ENCODE data around the gene ITGB8.

ITGB8 gene

GRCh38 chr7:20431146-20431545, 100.4 kb downstream of the ITGB8 start:
- Histone ChIP-seq H2BK120ac (ENCODE audit: low read depth, low read length) (no peak overlapping the region), H2AK5ac (ENCODE audit: low read length) (no peak overlapping the region), H2BK15ac (replicated peaks; ENCODE audit: low read depth) (no peak overlapping the region), H2BK5ac (ENCODE audit: low read length) (no peak overlapping the region), H3K9ac (ENCODE audit: low read length) (no peak overlapping the region), H3K4me1 (ENCODE audit: control insufficient read depth, low read depth, low read length) (peaks cover 4% of the 10 kb centered on the region), H3K23ac (ENCODE audit: low read length) (no peak overlapping the region), H3K27ac (ENCODE audit: low read depth, low read length) (no peak overlapping the region), H3K4ac (ENCODE audit: low read depth, low read length) (no peak overlapping the region), H4K8ac (ENCODE audit: low read depth, low read length) (no peak overlapping the region), H3K79me1 (ENCODE audit: low read length) (no peaks in the 10 kb centered on the region), H3K36me3 (ENCODE audit: control insufficient read depth, insufficient read depth, low read length) (no peaks in the 10 kb centered on the region), H3K4me2 (ENCODE audit: low read length) (no peak overlapping the region), H3K27me3 (ENCODE audit: insufficient read depth, low read length, poor library complexity) (no peaks in the 10 kb centered on the region), H3K4me3 (ENCODE audit: low read length) (no peak overlapping the region), H4K5ac (ENCODE audit: low read length) (no peak overlapping the region), H3K18ac (ENCODE audit: low read length) (no peak overlapping the region), H3K79me2 (ENCODE audit: control insufficient read depth, insufficient read depth, low read length) (no peaks in the 10 kb centered on the region), H3K56ac (ENCODE audit: low read length) (no peak overlapping the region)
- DNase-seq: no peak
- no CpG with 5 or more reads among the region's 2 CpGs for WGBS (ENCODE audit: extremely low coverage, insufficient coverage, low lambda C conversion rate)

GRCh38 chr7:20432071-20432470, 101.4 kb downstream of the ITGB8 start:
- Histone ChIP-seq H3K27me3 (ENCODE audit: insufficient read depth, low read length, poor library complexity) (no peaks in the 10 kb centered on the region), H3K4me2 (ENCODE audit: low read length) (no peak overlapping the region), H3K18ac (ENCODE audit: low read length) (no peak overlapping the region), H3K4me3 (ENCODE audit: low read length) (no peak overlapping the region), H2BK5ac (ENCODE audit: low read length) (no peak overlapping the region), H3K4ac (ENCODE audit: low read depth, low read length) (no peak overlapping the region), H2BK120ac (ENCODE audit: low read depth, low read length) (no peak overlapping the region), H3K27ac (ENCODE audit: low read depth, low read length) (no peak overlapping the region), H2BK15ac (replicated peaks; ENCODE audit: low read depth) (no peak overlapping the region), H3K79me1 (ENCODE audit: low read length) (no peaks in the 10 kb centered on the region), H3K79me2 (ENCODE audit: control insufficient read depth, insufficient read depth, low read length) (no peaks in the 10 kb centered on the region), H3K4me1 (ENCODE audit: control insufficient read depth, low read depth, low read length) (peaks cover 4% of the 10 kb centered on the region), H4K5ac (ENCODE audit: low read length) (no peak overlapping the region), H3K36me3 (ENCODE audit: control insufficient read depth, insufficient read depth, low read length) (no peaks in the 10 kb centered on the region), H3K9ac (ENCODE audit: low read length) (no peak overlapping the region), H4K8ac (ENCODE audit: low read depth, low read length) (no peak overlapping the region), H3K56ac (ENCODE audit: low read length) (no peak overlapping the region), H3K23ac (ENCODE audit: low read length) (no peak overlapping the region), H2AK5ac (ENCODE audit: low read length) (no peak overlapping the region)
- DNase-seq: peak; percentile 69
- no CpG with 5 or more reads among the region's 4 CpGs for WGBS (ENCODE audit: extremely low coverage, insufficient coverage, low lambda C conversion rate)

DNA sequence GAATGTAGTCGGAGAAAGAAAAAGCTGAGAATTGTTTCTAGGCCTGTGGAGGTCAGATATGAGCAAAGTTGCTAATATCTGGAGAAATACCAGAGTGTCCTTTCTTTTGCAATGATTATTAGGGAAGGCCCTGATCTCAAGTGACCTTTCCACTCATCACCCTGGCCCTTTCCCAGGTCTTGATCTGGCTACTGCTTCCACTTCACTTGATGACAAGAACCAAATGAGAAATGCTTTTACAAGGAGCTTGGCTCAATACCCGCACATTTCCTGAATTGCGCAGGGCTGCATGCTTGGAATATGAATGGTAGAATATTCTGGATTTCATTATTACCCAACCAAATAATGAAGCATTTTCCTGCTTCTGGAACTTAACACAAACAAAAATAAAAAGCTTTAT, 104.6 kb downstream of the ITGB8 start:
- Histone ChIP-seq H3K18ac (ENCODE audit: low read length) (no peak overlapping the region), H3K27me3 (ENCODE audit: insufficient read depth, low read length, poor library complexity) (no peaks in the 10 kb centered on the region), H3K4ac (ENCODE audit: low read depth, low read length) (no peak overlapping the region), H4K8ac (ENCODE audit: low read depth, low read length) (no peak overlapping the region), H2AK5ac (ENCODE audit: low read length) (no peak overlapping the region), H3K4me2 (ENCODE audit: low read length) (no peak overlapping the region), H3K4me1 (ENCODE audit: control insufficient read depth, low read depth, low read length) (peaks cover 6% of the 10 kb centered on the region), H3K56ac (ENCODE audit: low read length) (no peak overlapping the region), H3K4me3 (ENCODE audit: low read length) (no peak overlapping the region), H3K36me3 (ENCODE audit: control insufficient read depth, insufficient read depth, low read length) (no peaks in the 10 kb centered on the region), H3K79me2 (ENCODE audit: control insufficient read depth, insufficient read depth, low read length) (no peaks in the 10 kb centered on the region), H4K5ac (ENCODE audit: low read length) (no peak overlapping the region), H3K79me1 (ENCODE audit: low read length) (no peaks in the 10 kb centered on the region), H2BK15ac (replicated peaks; ENCODE audit: low read depth) (no peak overlapping the region), H3K27ac (ENCODE audit: low read depth, low read length) (no peak overlapping the region), H3K23ac (ENCODE audit: low read length) (no peak overlapping the region), H2BK120ac (ENCODE audit: low read depth, low read length) (no peak overlapping the region), H2BK5ac (ENCODE audit: low read length) (no peak overlapping the region), H3K9ac (ENCODE audit: low read length) (no peak overlapping the region)
- no peak for DNase-seq
- WGBS (ENCODE audit: extremely low coverage, insufficient coverage, low lambda C conversion rate): no CpG with 5 or more reads among the region's 3 CpGs

DNA sequence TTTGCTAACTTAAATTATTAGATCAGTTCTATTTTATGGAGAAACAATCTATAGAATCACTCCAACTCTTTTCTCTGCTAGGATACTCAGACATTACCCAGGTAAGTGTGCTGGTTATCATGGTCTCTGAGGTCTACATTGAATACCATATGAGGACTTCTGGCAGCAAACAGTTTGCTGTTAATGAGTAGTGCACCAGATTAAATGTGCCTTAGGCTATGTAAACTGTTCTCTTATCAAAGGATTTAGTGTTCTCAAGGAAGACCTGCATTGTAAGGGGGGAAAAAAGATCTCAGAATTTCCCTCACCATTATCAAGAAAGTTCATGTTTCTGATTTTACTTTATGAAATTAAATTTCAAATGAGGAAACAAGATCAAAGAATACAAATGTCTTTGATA, 107.5 kb downstream of the ITGB8 start:
- Histone ChIP-seq H3K36me3 (ENCODE audit: control insufficient read depth, insufficient read depth, low read length) (no peaks in the 10 kb centered on the region), H2BK15ac (replicated peaks; ENCODE audit: low read depth) (no peak overlapping the region), H3K56ac (ENCODE audit: low read length) (no peak overlapping the region), H3K27ac (ENCODE audit: low read depth, low read length) (no peak overlapping the region), H3K9ac (ENCODE audit: low read length) (no peak overlapping the region), H3K4me3 (ENCODE audit: low read length) (no peak overlapping the region), H3K23ac (ENCODE audit: low read length) (no peak overlapping the region), H2AK5ac (ENCODE audit: low read length) (no peak overlapping the region), H3K27me3 (ENCODE audit: insufficient read depth, low read length, poor library complexity) (no peaks in the 10 kb centered on the region), H4K8ac (ENCODE audit: low read depth, low read length) (no peak overlapping the region), H3K18ac (ENCODE audit: low read length) (no peak overlapping the region), H3K4me2 (ENCODE audit: low read length) (no peak overlapping the region), H2BK5ac (ENCODE audit: low read length) (no peak overlapping the region), H3K79me2 (ENCODE audit: control insufficient read depth, insufficient read depth, low read length) (no peaks in the 10 kb centered on the region), H3K79me1 (ENCODE audit: low read length) (no peaks in the 10 kb centered on the region), H3K4me1 (ENCODE audit: control insufficient read depth, low read depth, low read length) (peaks cover 2% of the 10 kb centered on the region), H4K5ac (ENCODE audit: low read length) (no peak overlapping the region), H3K4ac (ENCODE audit: low read depth, low read length) (no peak overlapping the region), H2BK120ac (ENCODE audit: low read depth, low read length) (no peak overlapping the region)
- peak; percentile 45 for DNase-seq

DNA sequence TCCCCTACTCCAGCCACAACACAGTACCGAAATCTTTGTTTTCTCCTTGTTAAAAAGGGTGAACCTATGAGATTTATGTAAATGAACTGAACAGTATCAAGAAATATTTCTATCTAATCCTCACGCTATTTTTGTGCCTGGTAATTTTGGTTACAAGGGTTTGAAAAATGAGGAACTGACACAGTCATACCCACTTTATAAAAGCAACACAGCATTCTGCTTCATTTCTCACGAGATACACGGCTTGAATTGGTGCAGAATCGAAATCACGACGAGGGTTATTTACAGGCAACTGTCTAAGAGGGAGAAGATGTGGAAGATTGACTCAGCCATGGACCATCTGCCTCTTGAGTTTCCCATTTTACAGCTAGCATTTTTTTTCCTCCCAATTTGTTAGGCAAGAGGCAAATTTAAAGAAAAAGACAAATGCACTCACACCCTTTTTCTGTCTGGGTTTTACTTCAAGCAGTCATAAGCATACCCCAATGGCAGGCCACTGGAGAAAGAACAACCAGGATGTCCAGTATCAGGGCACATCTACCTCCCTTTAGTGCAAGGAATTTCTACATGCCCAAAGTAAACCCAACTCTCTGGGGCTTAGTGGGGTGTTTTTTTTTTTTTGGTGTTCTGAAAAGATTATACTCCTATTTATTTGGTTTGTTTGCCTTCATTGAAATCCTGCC, 108.1 kb downstream of the ITGB8 start:
- WGBS (ENCODE audit: extremely low coverage, insufficient coverage, low lambda C conversion rate): no CpG with 5 or more reads among the region's 7 CpGs
- Histone ChIP-seq H3K27ac (ENCODE audit: low read depth, low read length) (no peak overlapping the region), H3K79me1 (ENCODE audit: low read length) (no peaks in the 10 kb centered on the region), H3K27me3 (ENCODE audit: insufficient read depth, low read length, poor library complexity) (no peaks in the 10 kb centered on the region), H2BK120ac (ENCODE audit: low read depth, low read length) (no peak overlapping the region), H3K4me3 (ENCODE audit: low read length) (no peak overlapping the region), H4K8ac (ENCODE audit: low read depth, low read length) (no peak overlapping the region), H2BK5ac (ENCODE audit: low read length) (no peak overlapping the region), H4K5ac (ENCODE audit: low read length) (no peak overlapping the region), H3K4me1 (ENCODE audit: control insufficient read depth, low read depth, low read length) (peaks cover 2% of the 10 kb centered on the region), H3K18ac (ENCODE audit: low read length) (no peak overlapping the region), H2BK15ac (replicated peaks; ENCODE audit: low read depth) (no peak overlapping the region), H3K36me3 (ENCODE audit: control insufficient read depth, insufficient read depth, low read length) (no peaks in the 10 kb centered on the region), H3K23ac (ENCODE audit: low read length) (no peak overlapping the region), H2AK5ac (ENCODE audit: low read length) (no peak overlapping the region), H3K9ac (ENCODE audit: low read length) (no peak overlapping the region), H3K4me2 (ENCODE audit: low read length) (no peak overlapping the region), H3K4ac (ENCODE audit: low read depth, low read length) (no peak overlapping the region), H3K79me2 (ENCODE audit: control insufficient read depth, insufficient read depth, low read length) (no peaks in the 10 kb centered on the region), H3K56ac (ENCODE audit: low read length) (no peak overlapping the region)
- DNase-seq: no peak
